Body of pancreas (tissue), 4 donors: Measurements from ENCODE around the gene RET.

ENCODE experiments used
- POLR2A ChIP-seq, 3 donors: fragments of 450-650 bp; IDR thresholded peaks; one replicate each; pipeline ENCODE4 v1.6.1; 2016; ENCODE audit warnings: antibody characterized with exemption in 3 of 3, mild to moderate bottlenecking in 2 of 3
- TF ChIP-seq, protein P1 (sequence below), 7 experiments: fragments of 450-650 bp in 4 of 7; fragments of 200-600 bp in 3 of 7; sonication (generic) in 3 of 7; IDR thresholded peaks; one replicate each; pipeline ENCODE4 v1.5.1; 2016 to 2019; ENCODE audit warnings: antibody characterized with exemption in 7 of 7

DNA sequence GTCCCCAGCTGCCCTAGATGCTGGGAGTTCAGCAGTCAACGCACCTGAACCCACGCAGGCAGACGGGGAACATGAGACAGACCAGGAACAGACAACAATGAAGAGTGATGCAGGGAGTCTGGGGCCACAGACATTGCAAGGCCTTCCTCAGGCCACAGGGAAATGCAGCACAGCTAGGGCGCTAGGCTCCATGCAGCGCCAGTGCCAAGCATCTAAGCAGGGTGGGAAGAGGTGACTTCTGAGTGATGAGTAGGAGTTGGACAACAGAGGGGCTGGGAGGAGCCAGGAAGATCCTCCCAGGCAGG is 7.7 kb upstream of the RET start:
- TF ChIP-seq, protein P1, sequence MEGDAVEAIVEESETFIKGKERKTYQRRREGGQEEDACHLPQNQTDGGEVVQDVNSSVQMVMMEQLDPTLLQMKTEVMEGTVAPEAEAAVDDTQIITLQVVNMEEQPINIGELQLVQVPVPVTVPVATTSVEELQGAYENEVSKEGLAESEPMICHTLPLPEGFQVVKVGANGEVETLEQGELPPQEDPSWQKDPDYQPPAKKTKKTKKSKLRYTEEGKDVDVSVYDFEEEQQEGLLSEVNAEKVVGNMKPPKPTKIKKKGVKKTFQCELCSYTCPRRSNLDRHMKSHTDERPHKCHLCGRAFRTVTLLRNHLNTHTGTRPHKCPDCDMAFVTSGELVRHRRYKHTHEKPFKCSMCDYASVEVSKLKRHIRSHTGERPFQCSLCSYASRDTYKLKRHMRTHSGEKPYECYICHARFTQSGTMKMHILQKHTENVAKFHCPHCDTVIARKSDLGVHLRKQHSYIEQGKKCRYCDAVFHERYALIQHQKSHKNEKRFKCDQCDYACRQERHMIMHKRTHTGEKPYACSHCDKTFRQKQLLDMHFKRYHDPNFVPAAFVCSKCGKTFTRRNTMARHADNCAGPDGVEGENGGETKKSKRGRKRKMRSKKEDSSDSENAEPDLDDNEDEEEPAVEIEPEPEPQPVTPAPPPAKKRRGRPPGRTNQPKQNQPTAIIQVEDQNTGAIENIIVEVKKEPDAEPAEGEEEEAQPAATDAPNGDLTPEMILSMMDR (IDR thresholded peaks at IDR 0.05), result no peak
- TF ChIP-seq POLR2A (IDR thresholded peaks at IDR 0.05), result no peak
